OCI-LY7 (cell line): Measurements from ENCODE around the gene TSPAN12.

ENCODE experiments used
- CTCF ChIP-seq: fragments of 200-600 bp; sonication (generic); conservative IDR thresholded peaks from 2 replicates; pipeline ENCODE4 v1.5.1; 2014; ENCODE audit warnings: mild to moderate bottlenecking, antibody characterized with exemption, low read length, moderate library complexity, mixed read lengths
- EZH2phosphoT487 ChIP-seq: fragments of 200-600 bp; sonication (generic); IDR thresholded peaks from 2 replicates; pipeline ENCODE4 v1.6.1; 2018; ENCODE audit warnings: low read depth, borderline replicate concordance, mild to moderate bottlenecking, mixed run types, antibody characterized with exemption, low read length, moderate library complexity, mixed read lengths

GRCh38 chr7:120742372-120742771, 115.6 kb downstream of the TSPAN12 start:
- TF ChIP-seq CTCF (no peak), EZH2phosphoT487 (no peak)
